ENCODE data around the gene FBXO17. TPM values are rescaled to one million over a fixed set of nuclear protein-coding genes. Genes with fewer than 3 reads are reported as not detected.
A peak's percentile ranks its signal among the peaks of the same experiment; 100 is the strongest.

The FBXO17 gene
- total RNA-seq, 1 experiment from 2014 or later = 16.8 TPM

DNA sequence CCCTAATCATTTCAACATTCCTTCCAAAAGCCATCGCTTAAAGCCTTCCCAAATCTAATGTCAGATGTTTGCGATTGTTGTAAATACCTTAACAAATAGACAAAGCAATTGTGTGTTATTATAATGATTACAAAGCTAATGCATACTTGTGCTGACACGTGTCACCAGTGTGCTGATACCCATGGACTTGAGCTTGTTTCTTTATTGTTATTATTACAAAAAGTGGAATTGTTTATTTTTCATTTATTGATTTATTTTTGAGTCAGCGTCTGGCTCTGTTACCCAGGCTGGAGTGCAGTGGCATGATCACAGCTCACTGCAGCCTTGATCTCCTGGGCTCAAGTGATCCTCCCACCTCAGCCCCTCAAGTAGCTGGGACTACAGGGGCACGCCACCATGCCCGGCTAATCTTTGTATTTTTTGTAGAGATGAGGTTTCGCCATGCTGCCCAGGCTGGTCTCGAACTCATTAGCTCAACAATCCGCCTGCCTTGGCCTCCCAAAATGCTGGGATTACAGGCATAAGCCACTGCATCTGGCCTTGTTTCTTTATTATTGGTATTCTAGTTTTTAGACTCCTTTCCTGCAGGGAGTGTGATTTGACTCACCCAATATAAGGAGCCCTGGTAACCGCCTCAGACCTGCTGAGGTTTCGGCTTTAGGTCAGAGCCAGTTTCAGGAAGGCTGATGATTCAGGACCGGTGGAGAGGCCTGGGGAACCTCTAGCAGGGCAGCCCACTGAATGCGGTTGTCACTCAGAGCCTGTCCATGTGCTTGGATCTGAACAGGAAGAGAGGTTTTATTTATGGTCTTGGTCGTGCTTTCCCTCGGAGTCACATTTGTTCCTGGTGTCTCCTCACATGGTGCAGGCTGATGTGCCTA lies 2.1 kb upstream of the FBXO17 start (continued):
- TF ChIP-seq IRF1 (CRISPR knock-in tag; IDR thresholded peaks at IDR 0.05) (no peak), ETV6 (CRISPR knock-in tag; IDR thresholded peaks at IDR 0.05) (no peak), STAT6 (CRISPR knock-in tag; conservative IDR thresholded peaks at IDR 0.05; ENCODE audit: low read depth) (no peak), FOXP4 (CRISPR knock-in tag; IDR thresholded peaks at IDR 0.05) (no peak), CDX4 (CRISPR knock-in tag; IDR thresholded peaks at IDR 0.05; ENCODE audit: borderline replicate concordance) (no peak), JAZF1 (CRISPR knock-in tag; IDR thresholded peaks at IDR 0.05) (no peak), RELA (CRISPR knock-in tag; IDR thresholded peaks at IDR 0.05; ENCODE audit: borderline replicate concordance) (no peak)
- TF ChIP-seq, protein P1, sequence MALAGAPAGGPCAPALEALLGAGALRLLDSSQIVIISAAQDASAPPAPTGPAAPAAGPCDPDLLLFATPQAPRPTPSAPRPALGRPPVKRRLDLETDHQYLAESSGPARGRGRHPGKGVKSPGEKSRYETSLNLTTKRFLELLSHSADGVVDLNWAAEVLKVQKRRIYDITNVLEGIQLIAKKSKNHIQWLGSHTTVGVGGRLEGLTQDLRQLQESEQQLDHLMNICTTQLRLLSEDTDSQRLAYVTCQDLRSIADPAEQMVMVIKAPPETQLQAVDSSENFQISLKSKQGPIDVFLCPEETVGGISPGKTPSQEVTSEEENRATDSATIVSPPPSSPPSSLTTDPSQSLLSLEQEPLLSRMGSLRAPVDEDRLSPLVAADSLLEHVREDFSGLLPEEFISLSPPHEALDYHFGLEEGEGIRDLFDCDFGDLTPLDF (CRISPR knock-in tag; IDR thresholded peaks at IDR 0.05) = no peak

GRCh38 chr19:38975861-38976271 lies 324 bp upstream of the FBXO17 start:
- POLR2A ChIA-PET = interaction anchor here (0.7 to 1.8 kb wide), 3 partner anchors 13 to 338 kb away, joined by 4 to 11 read pairs (median 6); partner anchors contain the start of gene FBXO27
- Mint-ChIP-seq H3K27me3 (ENCODE audit: low read depth) (peaks cover 5% of the 10 kb centered on the region), H3K4me3 (peak overlapping the region; percentile 97), H3K4me1 (peaks cover 15% of the 10 kb centered on the region), H3K27ac (peak overlapping the region; percentile 98), H3K36me3 (peaks cover 13% of the 10 kb centered on the region), H3K9me3 (peaks cover 12% of the 10 kb centered on the region)
- DNase-seq (ENCODE audit: low spot score) (peak; percentile 29), ATAC-seq (peak; percentile 37)
- CTCF ChIA-PET = interaction anchor here (0.7 to 4.5 kb wide), 36 partner anchors 8 to 366 kb away, joined by 3 to 55 read pairs (median 4); partner anchors contain the start of genes ACP7, FBXO27, MRPS12 and NFKBIB
- TF ChIP-seq E2F5 (CRISPR knock-in tag; IDR thresholded peaks at IDR 0.05) (no peak), GRHL2 (CRISPR knock-in tag; IDR thresholded peaks at IDR 0.05; ENCODE audit: insufficient replicate concordance, severe bottlenecking) (no peak), ZNF512 (CRISPR knock-in tag; IDR thresholded peaks at IDR 0.05; ENCODE audit: borderline replicate concordance) (no peak), TEAD1 (CRISPR knock-in tag; IDR thresholded peaks at IDR 0.05) (no peak), MAX (CRISPR knock-in tag; IDR thresholded peaks at IDR 0.05) (no peak), KAT7 (CRISPR knock-in tag; IDR thresholded peaks at IDR 0.05; ENCODE audit: borderline replicate concordance) (no peak), RELA (CRISPR knock-in tag; IDR thresholded peaks at IDR 0.05; ENCODE audit: borderline replicate concordance) (no peak), GTF2I (CRISPR knock-in tag; conservative IDR thresholded peaks at IDR 0.05) (no peak), MXD4 (CRISPR knock-in tag; IDR thresholded peaks at IDR 0.05; ENCODE audit: borderline replicate concordance) (no peak), SMAD3 (CRISPR knock-in tag; IDR thresholded peaks at IDR 0.05; ENCODE audit: borderline replicate concordance) (no peak), ZNF232 (CRISPR knock-in tag; IDR thresholded peaks at IDR 0.05) (no peak)
- TF ChIP-seq, protein P2, sequence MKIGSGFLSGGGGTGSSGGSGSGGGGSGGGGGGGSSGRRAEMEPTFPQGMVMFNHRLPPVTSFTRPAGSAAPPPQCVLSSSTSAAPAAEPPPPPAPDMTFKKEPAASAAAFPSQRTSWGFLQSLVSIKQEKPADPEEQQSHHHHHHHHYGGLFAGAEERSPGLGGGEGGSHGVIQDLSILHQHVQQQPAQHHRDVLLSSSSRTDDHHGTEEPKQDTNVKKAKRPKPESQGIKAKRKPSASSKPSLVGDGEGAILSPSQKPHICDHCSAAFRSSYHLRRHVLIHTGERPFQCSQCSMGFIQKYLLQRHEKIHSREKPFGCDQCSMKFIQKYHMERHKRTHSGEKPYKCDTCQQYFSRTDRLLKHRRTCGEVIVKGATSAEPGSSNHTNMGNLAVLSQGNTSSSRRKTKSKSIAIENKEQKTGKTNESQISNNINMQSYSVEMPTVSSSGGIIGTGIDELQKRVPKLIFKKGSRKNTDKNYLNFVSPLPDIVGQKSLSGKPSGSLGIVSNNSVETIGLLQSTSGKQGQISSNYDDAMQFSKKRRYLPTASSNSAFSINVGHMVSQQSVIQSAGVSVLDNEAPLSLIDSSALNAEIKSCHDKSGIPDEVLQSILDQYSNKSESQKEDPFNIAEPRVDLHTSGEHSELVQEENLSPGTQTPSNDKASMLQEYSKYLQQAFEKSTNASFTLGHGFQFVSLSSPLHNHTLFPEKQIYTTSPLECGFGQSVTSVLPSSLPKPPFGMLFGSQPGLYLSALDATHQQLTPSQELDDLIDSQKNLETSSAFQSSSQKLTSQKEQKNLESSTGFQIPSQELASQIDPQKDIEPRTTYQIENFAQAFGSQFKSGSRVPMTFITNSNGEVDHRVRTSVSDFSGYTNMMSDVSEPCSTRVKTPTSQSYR (CRISPR knock-in tag; IDR thresholded peaks at IDR 0.05) = no peak

Data from WTC11 (cell line).